Esophagus squamous epithelium (tissue), 5 donors: Measurements from ENCODE around the gene ICAM1. TPM values are rescaled to one million over a fixed set of nuclear protein-coding genes. Genes with fewer than 3 reads are reported as not detected.
A peak's percentile ranks its signal among the peaks of the same experiment; 100 is the strongest.

Experiments
- DNase-seq: peaks from one replicate; lab custom pipeline; 2025; lab: John Stamatoyannopoulos, UW
- H3K27ac ChIP-seq, 4 donors: fragments of 200-600 bp; sonication (generic); one replicate each; pipeline ENCODE4 v1.5.1; 2016 to 2019; ENCODE audit warnings: mild to moderate bottlenecking in 1 of 4
- H3K27me3 ChIP-seq, 4 donors: fragments of 200-600 bp; sonication (generic); 1 replicate in 3 of 4; 2 replicates in 1 of 4; pipeline versions ENCODE4 v1.5.1 to v1.6.0; 2017 to 2021; ENCODE audit warnings: antibody characterized with exemption in 1 of 4
- H3K36me3 ChIP-seq, 3 donors: fragments of 200-600 bp; sonication (generic); one replicate each; pipeline ENCODE4 v1.5.1; 2016 to 2019
- H3K4me1 ChIP-seq, 3 donors: fragments of 200-600 bp; sonication (generic); one replicate each; pipeline ENCODE4 v1.5.1; 2017 to 2019
- H3K4me3 ChIP-seq, 4 donors: fragments of 200-600 bp; sonication (generic); 1 replicate in 3 of 4; 2 replicates in 1 of 4; pipeline ENCODE4 v1.5.1; 2016 to 2019; ENCODE audit warnings: mild to moderate bottlenecking in 2 of 4, moderate library complexity in 1 of 4
- H3K9me3 ChIP-seq, 3 donors: fragments of 200-600 bp; sonication (generic); one replicate each; pipeline ENCODE4 v1.5.1; 2016 to 2019
- POLR2A ChIP-seq, 4 donors: fragments of 450-650 bp; IDR thresholded peaks; one replicate each; pipeline ENCODE4 v1.6.1; 2017; ENCODE audit warnings: antibody characterized with exemption in 4 of 4, mild to moderate bottlenecking in 4 of 4, moderate library complexity in 3 of 4
- WGBS, 2 donors: methylation state at CpG; one replicate each; pipeline ENCODE4 v1.1.5; 2018; 5-methylcytosine and 5-hydroxymethylcytosine counted together
- intact Hi-C: fragments of 100-400 bp; cut with DNase I; formaldehyde crosslinking; loops from one replicate; pipeline ENCODE4 v1.15.0; 2022
- total RNA-seq, 4 donors: library from RNA; depleted of rRNA; stranded (reverse); fragments of >200 nt; gene quantifications; one replicate each; pipeline ENCODE4 v1.1.0, GENCODE V29; 2016
- TF ChIP-seq, protein P1 (sequence below), 6 experiments: fragments of 450-650 bp in 4 of 6; fragments of 200-600 bp in 2 of 6; sonication (generic) in 2 of 6; IDR thresholded peaks; one replicate each; pipeline ENCODE4 v1.5.1; 2016 to 2019; ENCODE audit warnings: antibody characterized with exemption in 6 of 6, mild to moderate bottlenecking in 4 of 6, moderate library complexity in 4 of 6
- donor health status: DM: yes; HTN: yes; CAD: no.

The ICAM1 gene
- total RNA-seq, 4 donors from 2014 or later = 5.4 to 26.4 (median 7.7) TPM

- H3K4me3 ChIP-seq = no peak overlapping the region
- no peaks in the 10 kb centered on the region for H3K27me3 ChIP-seq
- intact Hi-C loops = no loop called here
- no peaks in the 10 kb centered on the region for H3K9me3 ChIP-seq
- H3K36me3 ChIP-seq = peaks cover 0 to 17% (median 0%) of the 10 kb centered on the region in 3 donors
- TF ChIP-seq POLR2A (IDR thresholded peaks at IDR 0.05) = no peak
- TF ChIP-seq, protein P1, sequence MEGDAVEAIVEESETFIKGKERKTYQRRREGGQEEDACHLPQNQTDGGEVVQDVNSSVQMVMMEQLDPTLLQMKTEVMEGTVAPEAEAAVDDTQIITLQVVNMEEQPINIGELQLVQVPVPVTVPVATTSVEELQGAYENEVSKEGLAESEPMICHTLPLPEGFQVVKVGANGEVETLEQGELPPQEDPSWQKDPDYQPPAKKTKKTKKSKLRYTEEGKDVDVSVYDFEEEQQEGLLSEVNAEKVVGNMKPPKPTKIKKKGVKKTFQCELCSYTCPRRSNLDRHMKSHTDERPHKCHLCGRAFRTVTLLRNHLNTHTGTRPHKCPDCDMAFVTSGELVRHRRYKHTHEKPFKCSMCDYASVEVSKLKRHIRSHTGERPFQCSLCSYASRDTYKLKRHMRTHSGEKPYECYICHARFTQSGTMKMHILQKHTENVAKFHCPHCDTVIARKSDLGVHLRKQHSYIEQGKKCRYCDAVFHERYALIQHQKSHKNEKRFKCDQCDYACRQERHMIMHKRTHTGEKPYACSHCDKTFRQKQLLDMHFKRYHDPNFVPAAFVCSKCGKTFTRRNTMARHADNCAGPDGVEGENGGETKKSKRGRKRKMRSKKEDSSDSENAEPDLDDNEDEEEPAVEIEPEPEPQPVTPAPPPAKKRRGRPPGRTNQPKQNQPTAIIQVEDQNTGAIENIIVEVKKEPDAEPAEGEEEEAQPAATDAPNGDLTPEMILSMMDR (IDR thresholded peaks at IDR 0.05) = no peak
- H3K4me1 ChIP-seq = peaks cover 8 to 36% (median 9%) of the 10 kb centered on the region in 3 donors
- DNase-seq = no peak
- 74 to 94% methylated on average over 6 to 18 of the region's 23 CpGs for WGBS, 2 donors
- H3K27ac ChIP-seq = no peak overlapping the region
Observed at GRCh38 chr19:10224337-10224736, 46.6 kb upstream of the ICAM1 start.

GRCh38 chr19:10226021-10226375 lies 44.9 kb upstream of the ICAM1 start:
- Histone ChIP-seq H3K36me3 (peaks cover 0 to 17% (median 0%) of the 10 kb centered on the region in 3 donors), H3K27ac (peak overlapping the region; percentile 42 to 90 (median 68)), H3K4me3 (no peak overlapping the region), H3K9me3 (no peaks in the 10 kb centered on the region), H3K27me3 (no peaks in the 10 kb centered on the region), H3K4me1 (peaks cover 13 to 50% (median 17%) of the 10 kb centered on the region in 3 donors)
- TF ChIP-seq, protein P1 (IDR thresholded peaks at IDR 0.05) = no peak
- TF ChIP-seq POLR2A (IDR thresholded peaks at IDR 0.05) = no peak
- 90 to 92% methylated on average over 2 to 4 of the region's 6 CpGs for WGBS, 2 donors
- intact Hi-C loops = no loop called here
- DNase-seq = no peak

GRCh38 chr19:10226376-10227025 lies 44.4 kb upstream of the ICAM1 start:
- TF ChIP-seq POLR2A (IDR thresholded peaks at IDR 0.05) = no peak
- TF ChIP-seq, protein P1 (IDR thresholded peaks at IDR 0.05) = no peak

GRCh38 chr19:10227026-10227971 lies 43.6 kb upstream of the ICAM1 start:
- H3K9me3 ChIP-seq = no peaks in the 10 kb centered on the region
- intact Hi-C loops = no loop called here
- peaks cover 0 to 17% (median 0%) of the 10 kb centered on the region in 3 donors for H3K36me3 ChIP-seq
- DNase-seq = no peak
- no peak for TF ChIP-seq POLR2A (IDR thresholded peaks at IDR 0.05)
- TF ChIP-seq, protein P1 (IDR thresholded peaks at IDR 0.05) = no peak
- peak overlapping the region; percentile 15 to 90 (median 68) for H3K27ac ChIP-seq
- peaks cover 13 to 58% (median 17%) of the 10 kb centered on the region in 3 donors for H3K4me1 ChIP-seq
- H3K27me3 ChIP-seq = no peaks in the 10 kb centered on the region
- WGBS, 2 donors = 66% methylated on average over 9 of the region's 28 CpGs; no CpG with 5 or more reads in 1 of the 2 donors
- H3K4me3 ChIP-seq = peak overlapping the region in 2 of 4 donors; percentile 13 to 38

More at GRCh38 chr19:10226376-10227025, 44.4 kb upstream of the ICAM1 start:
- Histone ChIP-seq H3K36me3 (peaks cover 0 to 17% (median 0%) of the 10 kb centered on the region in 3 donors), H3K9me3 (no peaks in the 10 kb centered on the region), H3K27ac (peak overlapping the region; percentile 15 to 90 (median 68)), H3K27me3 (no peaks in the 10 kb centered on the region), H3K4me3 (peak overlapping the region in 2 of 4 donors; percentile 13 to 38), H3K4me1 (peaks cover 13 to 54% (median 17%) of the 10 kb centered on the region in 3 donors)
- no peak for DNase-seq
- intact Hi-C loops = no loop called here
- 46 to 48% methylated on average over 7 to 10 of the region's 13 CpGs for WGBS, 2 donors
